Glutamatergic neuron (in vitro differentiated cells): ENCODE measurements around the gene GAP43. TPM values are rescaled to one million over a fixed set of nuclear protein-coding genes. Genes with fewer than 3 reads are reported as not detected.

Experiments
- DNase-seq: peaks from one replicate; pipeline ENCODE4 v3.0.0; 2022
- H3K27ac Mint-ChIP-seq: one replicate; pipeline ENCODE4 v1.8.0; 2020; ENCODE audit warnings: mild to moderate bottlenecking, mixed read lengths, inconsistent platforms; ENCODE audit not compliant: unreplicated experiment
- H3K27me3 Mint-ChIP-seq: one replicate; pipeline ENCODE4 v1.8.0; 2020; ENCODE audit warnings: mild to moderate bottlenecking, moderate library complexity, mixed read lengths, inconsistent platforms; ENCODE audit not compliant: unreplicated experiment
- H3K36me3 Mint-ChIP-seq: one replicate; pipeline ENCODE4 v1.8.0; 2020; ENCODE audit warnings: mild to moderate bottlenecking, mixed read lengths, inconsistent platforms; ENCODE audit not compliant: unreplicated experiment
- H3K4me1 Mint-ChIP-seq: one replicate; pipeline ENCODE4 v1.8.0; 2020; ENCODE audit warnings: mild to moderate bottlenecking, low read depth, mixed read lengths, inconsistent platforms; ENCODE audit not compliant: unreplicated experiment
- H3K4me3 Mint-ChIP-seq: one replicate; pipeline ENCODE4 v1.8.0; 2020; ENCODE audit warnings: mild to moderate bottlenecking, mixed read lengths, inconsistent platforms; ENCODE audit not compliant: unreplicated experiment
- H3K9me3 Mint-ChIP-seq: one replicate; pipeline ENCODE4 v1.8.0; 2020; ENCODE audit warnings: mild to moderate bottlenecking, moderate library complexity, mixed read lengths, inconsistent platforms; ENCODE audit not compliant: unreplicated experiment
- total RNA-seq: library from RNA; stranded (reverse); fragmentation: NEBNext Ultra II Directional; extraction: Animal tissue kit (Norgen Biotek cat#: 25700); gene quantifications from one replicate; pipeline ENCODE4 v1.2.1, GENCODE V29; 2021; ENCODE audit not compliant: unreplicated experiment
- TF ChIP-seq, protein P1 (sequence below): fragments of 200-600 bp; sonication (generic); IDR thresholded peaks from one replicate; pipeline ENCODE4 v1.5.0; 2021; ENCODE audit not compliant: partially characterized antibody, unreplicated experiment

The GAP43 gene
- total RNA-seq, 1 donor from 2014 or later, result 684 TPM

DNA sequence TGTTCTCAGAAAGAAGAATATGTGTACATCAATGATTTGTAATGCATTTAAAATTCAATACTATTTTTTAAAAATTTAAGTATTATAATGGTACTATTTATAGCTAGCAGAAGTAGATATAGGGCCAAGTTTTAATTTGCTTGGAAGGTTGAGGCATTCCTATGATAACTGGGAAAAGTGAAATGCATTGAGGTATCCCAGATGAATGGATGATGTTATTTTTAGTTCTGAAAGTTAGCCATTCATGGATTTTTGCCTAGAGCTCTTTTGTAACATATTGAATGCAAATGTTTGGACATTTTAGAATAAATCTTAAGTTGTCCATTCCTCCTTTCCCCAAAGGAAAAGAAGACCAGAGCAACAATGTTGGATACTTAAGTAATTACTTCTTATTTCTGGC, 47.6 kb downstream of the GAP43 start:
- no peak for DNase-seq
- H3K9me3 Mint-ChIP-seq, result peaks cover 13% of the 10 kb centered on the region

GRCh38 chr3:115671761-115672455, 48.6 kb downstream of the GAP43 start:
- no peak overlapping the region for H3K27ac Mint-ChIP-seq
- H3K36me3 Mint-ChIP-seq, result peaks cover 4% of the 10 kb centered on the region
- peaks cover 3% of the 10 kb centered on the region for H3K27me3 Mint-ChIP-seq

More for the DNA sequence above, 47.6 kb downstream of the GAP43 start:
- Mint-ChIP-seq H3K4me1 (peaks cover 32% of the 10 kb centered on the region), H3K27ac (no peak overlapping the region), H3K36me3 (peaks cover 2% of the 10 kb centered on the region), H3K4me3 (no peak overlapping the region), H3K27me3 (peaks cover 3% of the 10 kb centered on the region)
- TF ChIP-seq, protein P1, sequence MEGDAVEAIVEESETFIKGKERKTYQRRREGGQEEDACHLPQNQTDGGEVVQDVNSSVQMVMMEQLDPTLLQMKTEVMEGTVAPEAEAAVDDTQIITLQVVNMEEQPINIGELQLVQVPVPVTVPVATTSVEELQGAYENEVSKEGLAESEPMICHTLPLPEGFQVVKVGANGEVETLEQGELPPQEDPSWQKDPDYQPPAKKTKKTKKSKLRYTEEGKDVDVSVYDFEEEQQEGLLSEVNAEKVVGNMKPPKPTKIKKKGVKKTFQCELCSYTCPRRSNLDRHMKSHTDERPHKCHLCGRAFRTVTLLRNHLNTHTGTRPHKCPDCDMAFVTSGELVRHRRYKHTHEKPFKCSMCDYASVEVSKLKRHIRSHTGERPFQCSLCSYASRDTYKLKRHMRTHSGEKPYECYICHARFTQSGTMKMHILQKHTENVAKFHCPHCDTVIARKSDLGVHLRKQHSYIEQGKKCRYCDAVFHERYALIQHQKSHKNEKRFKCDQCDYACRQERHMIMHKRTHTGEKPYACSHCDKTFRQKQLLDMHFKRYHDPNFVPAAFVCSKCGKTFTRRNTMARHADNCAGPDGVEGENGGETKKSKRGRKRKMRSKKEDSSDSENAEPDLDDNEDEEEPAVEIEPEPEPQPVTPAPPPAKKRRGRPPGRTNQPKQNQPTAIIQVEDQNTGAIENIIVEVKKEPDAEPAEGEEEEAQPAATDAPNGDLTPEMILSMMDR, result no peak

GRCh38 chr3:115673881-115674280, 50.6 kb downstream of the GAP43 start:
- Mint-ChIP-seq H3K9me3 (peaks cover 9% of the 10 kb centered on the region), H3K4me3 (no peak overlapping the region), H3K27me3 (peaks cover 3% of the 10 kb centered on the region), H3K27ac (no peak overlapping the region), H3K36me3 (peaks cover 4% of the 10 kb centered on the region), H3K4me1 (peaks cover 18% of the 10 kb centered on the region)
- DNase-seq, result no peak
- TF ChIP-seq, protein P1, result no peak

More at GRCh38 chr3:115671761-115672455, 48.6 kb downstream of the GAP43 start:
- H3K4me3 Mint-ChIP-seq, result no peak overlapping the region
- peaks cover 24% of the 10 kb centered on the region for H3K4me1 Mint-ChIP-seq
- TF ChIP-seq, protein P1, result no peak
- H3K9me3 Mint-ChIP-seq, result peaks cover 13% of the 10 kb centered on the region
- DNase-seq, result no peak

DNA sequence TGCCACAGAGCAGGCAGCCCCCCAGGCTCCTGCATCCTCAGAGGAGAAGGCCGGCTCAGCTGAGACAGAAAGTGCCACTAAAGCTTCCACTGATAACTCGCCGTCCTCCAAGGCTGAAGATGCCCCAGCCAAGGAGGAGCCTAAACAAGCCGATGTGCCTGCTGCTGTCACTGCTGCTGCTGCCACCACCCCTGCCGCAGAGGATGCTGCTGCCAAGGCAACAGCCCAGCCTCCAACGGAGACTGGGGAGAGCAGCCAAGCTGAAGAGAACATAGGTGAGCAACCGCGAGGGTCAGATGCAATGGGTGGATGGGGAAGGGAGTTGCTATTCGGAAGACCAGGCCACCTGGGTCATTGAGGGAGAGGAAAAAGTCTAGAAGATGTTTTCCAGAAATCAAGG, 53.0 kb downstream of the GAP43 start:
- peaks cover 16% of the 10 kb centered on the region for H3K4me1 Mint-ChIP-seq
- no peak overlapping the region for H3K27ac Mint-ChIP-seq
- DNase-seq, result no peak
- H3K9me3 Mint-ChIP-seq, result peaks cover 9% of the 10 kb centered on the region
- peaks cover 10% of the 10 kb centered on the region for H3K36me3 Mint-ChIP-seq
- peaks cover 3% of the 10 kb centered on the region for H3K27me3 Mint-ChIP-seq
- no peak overlapping the region for H3K4me3 Mint-ChIP-seq
- TF ChIP-seq, protein P1, result no peak

DNA sequence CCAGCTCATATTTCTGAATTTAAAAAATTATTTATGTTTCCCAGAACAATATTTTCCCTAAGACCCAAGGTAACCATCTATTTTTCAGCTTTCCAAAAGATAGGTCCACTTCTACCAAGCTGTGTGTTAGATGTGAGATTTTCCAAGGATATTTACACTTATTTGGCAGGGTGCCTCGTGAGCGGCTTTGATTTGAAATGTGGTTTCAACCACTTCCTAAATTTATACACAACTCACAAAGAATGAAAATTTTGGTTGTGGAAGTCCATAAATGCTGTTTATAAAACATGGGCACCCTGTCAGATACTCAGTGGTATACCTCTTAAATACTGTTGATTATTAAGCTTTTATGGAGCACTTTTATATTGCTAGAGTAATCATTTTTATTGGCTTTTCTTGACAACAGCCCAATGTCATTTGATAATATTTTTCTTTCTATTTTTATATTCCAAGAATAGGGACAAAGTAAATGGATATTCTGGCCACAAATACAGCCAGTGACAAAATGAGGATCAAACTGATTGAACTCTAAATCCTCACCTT, 57.6 kb downstream of the GAP43 start:
- Mint-ChIP-seq H3K4me3 (no peak overlapping the region), H3K36me3 (peaks cover 8% of the 10 kb centered on the region), H3K27ac (no peak overlapping the region), H3K9me3 (peaks cover 10% of the 10 kb centered on the region), H3K4me1 (peaks cover 5% of the 10 kb centered on the region), H3K27me3 (no peaks in the 10 kb centered on the region)
- DNase-seq, result no peak
- TF ChIP-seq, protein P1, result no peak
